ENCODE measurements around the gene SPEF1.

DNA sequence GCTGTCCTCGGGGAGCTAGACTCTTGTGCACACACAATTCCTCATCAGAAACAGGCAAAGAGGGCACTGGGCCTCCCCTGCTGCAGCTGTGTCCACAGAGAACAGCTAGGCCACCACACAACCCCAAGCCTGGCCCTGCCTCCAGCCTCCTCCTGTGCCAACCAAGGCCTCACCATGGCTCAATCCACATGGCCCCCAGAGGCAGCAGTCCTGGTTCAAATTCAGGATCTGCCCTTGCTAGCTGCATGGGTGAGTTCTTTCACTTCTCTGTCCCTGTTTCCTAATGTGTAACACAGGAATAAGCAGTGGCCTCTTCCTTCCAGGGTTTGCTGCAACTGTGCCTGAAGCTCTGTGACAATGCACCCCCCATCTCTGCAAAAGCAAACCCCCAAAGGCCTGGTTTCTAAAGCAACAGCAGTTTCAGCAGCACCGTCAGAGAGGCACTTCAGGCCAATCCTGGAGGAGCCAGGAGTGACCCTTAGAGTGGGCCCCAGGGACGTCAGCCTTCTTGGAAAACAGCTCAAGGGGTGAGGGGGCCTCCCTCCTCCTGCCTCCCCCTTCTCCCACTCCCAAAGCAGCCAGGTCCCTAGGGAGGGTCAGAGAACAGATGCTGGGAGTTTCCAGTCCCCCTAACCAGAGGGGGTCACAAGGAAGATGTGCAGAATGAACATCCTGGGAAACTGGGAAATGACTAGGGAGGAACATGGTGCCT is 15.9 kb downstream of the SPEF1 start:
- TF ChIP-seq POLR2AphosphoS5 (IDR thresholded peaks at IDR 0.05) (no peak), POLR2A (IDR thresholded peaks at IDR 0.05) (no peak)
- TF ChIP-seq, protein P1, sequence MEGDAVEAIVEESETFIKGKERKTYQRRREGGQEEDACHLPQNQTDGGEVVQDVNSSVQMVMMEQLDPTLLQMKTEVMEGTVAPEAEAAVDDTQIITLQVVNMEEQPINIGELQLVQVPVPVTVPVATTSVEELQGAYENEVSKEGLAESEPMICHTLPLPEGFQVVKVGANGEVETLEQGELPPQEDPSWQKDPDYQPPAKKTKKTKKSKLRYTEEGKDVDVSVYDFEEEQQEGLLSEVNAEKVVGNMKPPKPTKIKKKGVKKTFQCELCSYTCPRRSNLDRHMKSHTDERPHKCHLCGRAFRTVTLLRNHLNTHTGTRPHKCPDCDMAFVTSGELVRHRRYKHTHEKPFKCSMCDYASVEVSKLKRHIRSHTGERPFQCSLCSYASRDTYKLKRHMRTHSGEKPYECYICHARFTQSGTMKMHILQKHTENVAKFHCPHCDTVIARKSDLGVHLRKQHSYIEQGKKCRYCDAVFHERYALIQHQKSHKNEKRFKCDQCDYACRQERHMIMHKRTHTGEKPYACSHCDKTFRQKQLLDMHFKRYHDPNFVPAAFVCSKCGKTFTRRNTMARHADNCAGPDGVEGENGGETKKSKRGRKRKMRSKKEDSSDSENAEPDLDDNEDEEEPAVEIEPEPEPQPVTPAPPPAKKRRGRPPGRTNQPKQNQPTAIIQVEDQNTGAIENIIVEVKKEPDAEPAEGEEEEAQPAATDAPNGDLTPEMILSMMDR (IDR thresholded peaks at IDR 0.05), result no peak

Data from breast epithelium (tissue), 3 donors.